ENCODE data around the gene MAN2A2.

DNA sequence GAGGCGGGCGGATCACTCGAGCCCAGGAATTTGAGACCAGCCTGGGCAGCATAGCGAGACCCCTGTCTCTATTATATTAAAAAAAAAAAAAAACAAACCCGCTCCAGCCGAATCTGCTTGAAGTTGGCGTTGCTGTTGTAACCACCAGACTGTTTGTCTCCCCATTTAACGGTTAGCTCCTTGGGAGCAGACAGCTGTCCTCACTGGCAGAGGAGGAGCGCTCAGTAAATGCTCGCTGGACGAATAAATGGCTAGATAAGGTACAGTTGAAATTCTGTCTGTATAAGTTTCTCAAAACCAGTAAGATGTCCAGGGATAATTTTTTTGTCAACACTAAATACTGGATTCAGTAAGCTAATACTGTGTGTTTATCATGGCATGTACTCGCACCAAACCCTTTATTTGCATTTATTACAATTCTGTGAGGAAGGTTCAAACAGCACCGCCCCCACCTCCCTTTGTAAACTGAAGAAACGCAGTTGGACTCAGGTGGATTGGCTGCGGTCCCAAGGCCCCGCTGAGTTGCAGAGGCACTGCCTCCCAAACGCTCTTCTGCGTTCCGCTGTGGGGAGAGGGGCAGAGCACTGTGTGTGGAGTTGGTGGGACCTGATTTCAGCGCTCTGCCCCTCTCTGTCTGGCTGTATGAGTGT is 52.6 kb downstream of the MAN2A2 start:
- TF ChIP-seq, protein P1, sequence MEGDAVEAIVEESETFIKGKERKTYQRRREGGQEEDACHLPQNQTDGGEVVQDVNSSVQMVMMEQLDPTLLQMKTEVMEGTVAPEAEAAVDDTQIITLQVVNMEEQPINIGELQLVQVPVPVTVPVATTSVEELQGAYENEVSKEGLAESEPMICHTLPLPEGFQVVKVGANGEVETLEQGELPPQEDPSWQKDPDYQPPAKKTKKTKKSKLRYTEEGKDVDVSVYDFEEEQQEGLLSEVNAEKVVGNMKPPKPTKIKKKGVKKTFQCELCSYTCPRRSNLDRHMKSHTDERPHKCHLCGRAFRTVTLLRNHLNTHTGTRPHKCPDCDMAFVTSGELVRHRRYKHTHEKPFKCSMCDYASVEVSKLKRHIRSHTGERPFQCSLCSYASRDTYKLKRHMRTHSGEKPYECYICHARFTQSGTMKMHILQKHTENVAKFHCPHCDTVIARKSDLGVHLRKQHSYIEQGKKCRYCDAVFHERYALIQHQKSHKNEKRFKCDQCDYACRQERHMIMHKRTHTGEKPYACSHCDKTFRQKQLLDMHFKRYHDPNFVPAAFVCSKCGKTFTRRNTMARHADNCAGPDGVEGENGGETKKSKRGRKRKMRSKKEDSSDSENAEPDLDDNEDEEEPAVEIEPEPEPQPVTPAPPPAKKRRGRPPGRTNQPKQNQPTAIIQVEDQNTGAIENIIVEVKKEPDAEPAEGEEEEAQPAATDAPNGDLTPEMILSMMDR (conservative IDR thresholded peaks at IDR 0.05), result no peak
- no peak for TF ChIP-seq ZFX (IDR thresholded peaks at IDR 0.05)

Data from C4-2B (cell line).